ENCODE data around the gene FAM131C.

DNA sequence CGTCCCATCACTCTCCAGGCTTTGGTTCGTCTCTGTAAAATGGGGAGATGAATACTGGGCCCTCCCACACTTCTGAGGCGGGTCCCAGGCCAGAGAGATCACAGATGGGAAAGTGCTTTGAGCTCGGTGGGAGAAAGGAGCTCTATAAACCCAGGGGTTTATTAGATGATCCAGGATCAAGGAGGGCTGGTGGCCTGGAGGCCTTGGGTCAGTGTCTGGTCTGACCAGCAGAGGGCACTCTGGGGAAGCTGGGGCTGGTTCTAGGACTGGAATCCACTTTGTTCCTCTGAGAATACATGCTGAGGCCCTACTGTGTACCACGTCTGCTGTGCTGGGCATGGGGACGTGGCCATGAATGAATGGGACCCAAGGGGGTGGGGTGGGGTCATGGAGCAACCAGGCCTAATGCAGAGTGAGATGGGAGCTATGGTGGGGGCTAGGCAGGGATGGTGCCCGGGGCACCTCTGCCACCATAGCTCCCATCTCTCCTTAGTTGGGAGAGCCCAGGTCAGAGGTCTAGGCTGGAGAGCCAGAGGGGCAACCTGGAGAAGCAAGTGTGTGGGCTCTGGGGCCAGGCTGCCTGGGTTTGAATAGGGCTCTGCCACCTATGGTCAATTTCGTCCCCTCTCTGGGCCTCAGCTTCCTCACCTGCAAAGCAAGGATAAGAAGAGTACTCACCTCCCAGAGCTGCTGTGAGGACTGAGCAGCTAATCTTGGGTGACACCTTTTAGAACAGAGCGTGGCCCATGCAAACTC is 9.0 kb upstream of the FAM131C start:
- TF ChIP-seq, protein P1, sequence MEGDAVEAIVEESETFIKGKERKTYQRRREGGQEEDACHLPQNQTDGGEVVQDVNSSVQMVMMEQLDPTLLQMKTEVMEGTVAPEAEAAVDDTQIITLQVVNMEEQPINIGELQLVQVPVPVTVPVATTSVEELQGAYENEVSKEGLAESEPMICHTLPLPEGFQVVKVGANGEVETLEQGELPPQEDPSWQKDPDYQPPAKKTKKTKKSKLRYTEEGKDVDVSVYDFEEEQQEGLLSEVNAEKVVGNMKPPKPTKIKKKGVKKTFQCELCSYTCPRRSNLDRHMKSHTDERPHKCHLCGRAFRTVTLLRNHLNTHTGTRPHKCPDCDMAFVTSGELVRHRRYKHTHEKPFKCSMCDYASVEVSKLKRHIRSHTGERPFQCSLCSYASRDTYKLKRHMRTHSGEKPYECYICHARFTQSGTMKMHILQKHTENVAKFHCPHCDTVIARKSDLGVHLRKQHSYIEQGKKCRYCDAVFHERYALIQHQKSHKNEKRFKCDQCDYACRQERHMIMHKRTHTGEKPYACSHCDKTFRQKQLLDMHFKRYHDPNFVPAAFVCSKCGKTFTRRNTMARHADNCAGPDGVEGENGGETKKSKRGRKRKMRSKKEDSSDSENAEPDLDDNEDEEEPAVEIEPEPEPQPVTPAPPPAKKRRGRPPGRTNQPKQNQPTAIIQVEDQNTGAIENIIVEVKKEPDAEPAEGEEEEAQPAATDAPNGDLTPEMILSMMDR (IDR thresholded peaks at IDR 0.05 in 2 of 3, conservative IDR thresholded peaks at IDR 0.05 in 1 of 3; ENCODE audit: control insufficient read depth in 2 of 3, extremely low read depth in 1 of 3, insufficient read depth in 1 of 3, low read depth in 3 of 3, low read length in 3 of 3): peak; percentile 79 to 90 (median 88)
- TF ChIP-seq HDAC6 (IDR thresholded peaks at IDR 0.05; ENCODE audit: unreplicated experiment): no peak
- TF ChIP-seq POLR2A (IDR thresholded peaks at IDR 0.05; ENCODE audit: low read depth, low read length): no peak
- no peak for TF ChIP-seq ZSCAN29 (IDR thresholded peaks at IDR 0.05)
- no peak for TF ChIP-seq TAF1 (IDR thresholded peaks at IDR 0.05; ENCODE audit: borderline replicate concordance, low read depth, low read length)
- TF ChIP-seq CBFB (IDR thresholded peaks at IDR 0.05; ENCODE audit: low read depth): no peak
- TF ChIP-seq, protein P2, sequence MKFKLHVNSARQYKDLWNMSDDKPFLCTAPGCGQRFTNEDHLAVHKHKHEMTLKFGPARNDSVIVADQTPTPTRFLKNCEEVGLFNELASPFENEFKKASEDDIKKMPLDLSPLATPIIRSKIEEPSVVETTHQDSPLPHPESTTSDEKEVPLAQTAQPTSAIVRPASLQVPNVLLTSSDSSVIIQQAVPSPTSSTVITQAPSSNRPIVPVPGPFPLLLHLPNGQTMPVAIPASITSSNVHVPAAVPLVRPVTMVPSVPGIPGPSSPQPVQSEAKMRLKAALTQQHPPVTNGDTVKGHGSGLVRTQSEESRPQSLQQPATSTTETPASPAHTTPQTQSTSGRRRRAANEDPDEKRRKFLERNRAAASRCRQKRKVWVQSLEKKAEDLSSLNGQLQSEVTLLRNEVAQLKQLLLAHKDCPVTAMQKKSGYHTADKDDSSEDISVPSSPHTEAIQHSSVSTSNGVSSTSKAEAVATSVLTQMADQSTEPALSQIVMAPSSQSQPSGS (IDR thresholded peaks at IDR 0.05; ENCODE audit: low read length): no peak
- TF ChIP-seq NR2C1 (IDR thresholded peaks at IDR 0.05): no peak

Measured in GM12878 (cell line).